Cerebellar cortex (tissue), 1 donor: Measurements from ENCODE around the gene APPBP2.
"Not testable (repeated sequence)": the region's sequence is repeated elsewhere in the genome, so short reads cannot be mapped to it uniquely, and the experiment has no call there.

Experiments used
- DNase-seq: peaks from one replicate; pipeline ENCODE4 v3.0.0-alpha.2; 2015; ENCODE audit warnings: low spot score

APPBP2 gene

DNA sequence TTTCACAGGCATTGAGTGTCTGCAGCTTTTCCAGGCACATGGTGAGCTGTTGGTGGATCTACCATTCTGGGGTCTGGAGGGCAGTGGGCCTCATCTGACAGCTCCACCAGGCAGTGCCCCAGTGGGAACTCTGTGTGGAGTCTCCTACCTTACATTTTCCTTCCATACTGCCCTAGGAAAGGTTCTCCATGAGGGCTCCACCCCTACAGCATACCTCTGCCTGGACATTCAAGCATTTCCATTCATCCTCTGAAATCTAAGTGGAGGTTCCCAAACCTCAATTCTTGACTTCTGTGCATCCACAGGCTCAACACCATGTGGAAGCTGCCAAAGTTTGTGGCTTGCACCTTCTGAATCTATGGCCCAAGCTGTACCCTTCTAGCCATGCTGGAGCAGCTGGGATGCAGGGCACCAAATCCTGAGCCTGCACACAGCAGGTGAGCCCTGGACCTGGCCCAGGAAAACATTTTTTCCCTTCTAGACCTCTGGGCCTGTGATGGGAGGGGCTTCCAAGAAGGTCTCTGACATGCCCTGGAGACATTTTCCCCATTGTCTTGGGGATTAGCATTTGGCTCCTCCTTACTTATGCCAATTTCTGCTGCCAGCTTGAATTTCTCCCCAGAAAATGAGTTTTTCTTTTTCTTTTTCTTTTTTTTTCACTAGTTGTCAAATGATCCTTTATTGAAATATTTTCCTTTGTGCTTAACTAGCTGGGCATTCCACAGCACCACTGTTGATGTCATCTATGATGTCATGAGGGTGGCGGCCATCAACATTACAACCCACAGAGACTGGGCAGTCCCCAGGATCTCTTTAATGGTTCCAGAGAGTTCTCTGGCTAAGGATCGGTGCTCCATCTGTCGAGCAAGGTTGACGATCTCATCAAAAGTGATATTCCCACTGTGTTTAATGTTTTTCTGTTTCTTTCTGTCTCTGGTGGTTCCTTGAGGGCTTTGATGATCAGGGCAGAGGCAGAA, 92.7 kb downstream of the APPBP2 start:
- DNase-seq = not testable (repeated sequence)

DNA sequence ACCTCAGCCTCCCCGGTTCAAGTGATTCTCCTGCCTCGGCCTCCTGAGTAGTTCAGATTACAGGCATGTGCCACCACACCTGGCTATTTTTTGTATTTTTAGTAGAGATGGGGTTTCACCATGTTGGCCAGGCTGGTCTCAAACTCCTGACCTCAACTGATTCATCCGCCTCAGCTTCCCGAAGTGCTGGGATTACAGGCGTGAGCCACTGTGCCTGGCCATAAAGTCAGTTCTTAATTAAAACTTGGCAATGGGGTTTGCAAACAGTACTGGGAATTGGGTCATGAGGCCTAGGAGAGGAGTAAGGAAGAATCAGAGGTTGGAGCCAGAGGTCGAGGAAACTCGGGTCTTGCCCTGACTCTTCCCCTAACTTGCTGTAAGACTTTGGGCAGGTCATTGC, 95.5 kb downstream of the APPBP2 start:
- not testable (repeated sequence) for DNase-seq

DNA sequence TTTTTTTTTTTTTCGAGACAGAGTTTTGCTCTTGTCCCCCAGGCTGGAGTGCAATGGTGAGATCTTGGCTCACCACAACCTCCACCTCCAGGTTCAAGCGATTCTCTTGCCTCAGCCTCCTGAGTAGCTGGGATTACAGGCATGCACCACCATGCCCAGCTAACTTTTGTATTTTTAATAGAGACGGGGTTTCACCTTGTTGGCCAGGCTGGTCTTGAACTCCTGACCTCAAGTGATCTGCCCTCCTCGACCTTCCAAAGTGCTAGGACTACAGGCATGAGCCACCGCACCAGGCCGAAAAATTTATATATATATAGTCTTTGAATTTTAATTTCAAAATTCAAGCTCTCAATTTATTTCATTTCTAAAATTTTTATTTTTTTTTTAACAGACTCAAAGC, 97.6 kb downstream of the APPBP2 start:
- DNase-seq = not testable (repeated sequence)

- DNase-seq = no peak
Observed at GRCh38 chr17:60426596-60426995, 99.4 kb downstream of the APPBP2 start.

DNA sequence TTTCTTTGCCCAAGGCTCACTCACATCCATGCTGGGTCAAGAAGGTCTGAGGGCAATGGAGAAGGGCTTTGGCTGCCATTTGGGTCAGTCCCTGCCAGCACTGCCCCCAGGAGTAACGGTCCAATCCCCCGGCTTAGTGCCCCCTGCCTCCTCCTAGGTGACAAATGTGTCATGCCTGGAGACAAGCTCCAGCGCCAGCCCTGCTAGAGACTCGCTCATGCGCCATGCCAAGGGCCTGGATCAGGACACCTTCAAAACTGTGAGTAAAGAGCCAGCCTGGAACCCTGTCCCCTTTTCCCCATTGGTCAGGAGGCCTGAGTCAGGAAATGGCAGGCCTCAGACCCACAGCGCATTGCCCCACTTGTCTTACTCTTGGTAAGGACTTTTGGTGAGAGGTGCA, 100.4 kb downstream of the APPBP2 start:
- no peak for DNase-seq

GRCh38 chr17:60423865-60424264, 102.2 kb downstream of the APPBP2 start:
- DNase-seq = no peak

DNA sequence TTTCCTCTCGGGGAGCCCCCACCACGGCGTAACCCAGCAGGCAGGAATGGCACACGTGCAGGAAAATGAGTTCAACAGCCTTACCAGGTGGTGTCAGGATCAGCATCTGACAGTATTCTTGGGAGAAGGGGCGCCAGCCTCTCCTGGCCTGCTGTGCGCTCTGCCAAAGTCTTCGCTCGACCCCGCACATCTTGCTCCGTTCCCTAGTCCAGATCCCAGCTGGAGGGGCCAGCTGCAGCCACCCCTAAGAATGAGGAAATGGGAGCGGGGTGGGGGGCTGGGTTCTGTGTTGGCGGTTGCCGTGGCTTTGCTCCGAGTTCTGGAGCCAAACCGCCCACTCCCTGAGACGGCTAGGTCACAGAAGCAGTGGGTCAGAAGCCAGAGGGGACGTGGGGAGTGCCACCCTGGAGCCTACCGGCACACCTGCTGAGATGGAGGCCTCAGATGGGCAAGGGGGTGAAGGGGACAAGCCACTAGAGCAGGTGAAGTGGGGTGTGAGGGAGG, 103.8 kb downstream of the APPBP2 start, which contains the start of gene CHCT1:
CHCT1 (plus strand) TSS at position 328 of the 504 bp plus-strand sequence; CDS start at position 432, 104 bp downstream.
- no peak for DNase-seq

GRCh38 chr17:60421273-60422161, 104.5 kb downstream of the APPBP2 start:
- peak; percentile 37 for DNase-seq

DNA sequence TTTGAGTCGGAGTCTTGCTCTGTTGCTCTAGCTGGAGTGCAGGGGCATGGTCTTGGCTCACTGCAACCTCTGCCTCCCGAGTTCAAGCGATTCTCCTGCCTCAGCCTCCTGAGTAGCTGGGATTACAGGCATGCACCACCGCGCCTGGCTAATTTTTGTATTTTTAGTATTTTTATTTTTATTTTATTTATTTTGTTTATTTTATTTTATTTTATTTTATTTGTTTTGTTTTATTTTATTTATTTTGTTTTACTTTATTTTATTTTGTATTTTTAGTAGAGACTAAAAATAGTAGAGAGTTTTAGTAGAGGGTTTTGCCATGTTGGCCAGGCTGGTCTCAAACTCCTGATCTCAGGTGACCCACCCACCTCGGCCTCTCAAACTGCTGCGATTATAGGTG, 106.2 kb downstream of the APPBP2 start:
- DNase-seq = not testable (repeated sequence)

- DNase-seq = not testable (repeated sequence)
Observed at GRCh38 chr17:60419003-60419402, 107.0 kb downstream of the APPBP2 start.

- no peak for DNase-seq
Observed at GRCh38 chr17:60416368-60416925, 109.6 kb downstream of the APPBP2 start.

DNA sequence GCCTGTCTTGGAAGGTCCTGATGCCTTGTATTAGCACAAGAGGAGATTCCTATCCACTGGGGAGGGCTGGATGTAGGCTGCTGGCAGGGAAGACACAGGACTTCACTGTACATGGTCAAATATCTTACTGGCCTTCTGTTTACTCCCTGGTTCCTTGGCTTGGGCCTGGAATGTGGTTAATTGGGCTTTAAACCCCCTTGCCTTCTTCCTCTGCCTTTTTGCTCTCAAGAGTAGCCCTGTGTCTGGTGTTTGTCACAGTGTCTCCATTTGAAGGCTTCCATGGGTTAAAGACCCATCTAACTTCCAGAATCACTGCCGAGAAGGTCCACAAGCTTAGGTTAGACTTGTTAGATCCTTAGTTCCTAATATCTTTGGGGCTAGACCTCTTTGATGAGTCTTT, 110.9 kb downstream of the APPBP2 start:
- DNase-seq = no peak

DNA sequence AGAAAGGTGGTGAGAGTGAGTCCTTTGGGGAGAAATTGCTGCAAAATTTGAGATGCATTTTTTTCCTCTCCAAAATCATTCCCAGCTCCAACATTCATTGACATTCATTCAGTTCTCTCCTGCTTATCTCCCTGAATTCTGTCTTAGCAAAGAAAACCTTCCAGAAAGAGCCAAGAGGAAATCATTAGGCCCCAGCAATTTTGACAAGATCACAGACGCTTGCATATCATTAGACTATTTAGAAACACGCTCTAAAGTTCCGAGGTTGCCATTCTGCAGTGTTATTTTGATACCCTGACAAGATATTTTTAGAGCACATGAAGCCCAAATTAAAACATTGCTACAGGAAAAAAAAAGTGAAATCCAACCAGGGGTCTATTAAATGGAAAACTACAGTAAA, 113.3 kb downstream of the APPBP2 start:
- no peak for DNase-seq

- DNase-seq = no peak
Observed at GRCh38 chr17:60410001-60410400, 116.0 kb downstream of the APPBP2 start.

GRCh38 chr17:60406887-60407286, 119.2 kb downstream of the APPBP2 start:
- no peak for DNase-seq

DNA sequence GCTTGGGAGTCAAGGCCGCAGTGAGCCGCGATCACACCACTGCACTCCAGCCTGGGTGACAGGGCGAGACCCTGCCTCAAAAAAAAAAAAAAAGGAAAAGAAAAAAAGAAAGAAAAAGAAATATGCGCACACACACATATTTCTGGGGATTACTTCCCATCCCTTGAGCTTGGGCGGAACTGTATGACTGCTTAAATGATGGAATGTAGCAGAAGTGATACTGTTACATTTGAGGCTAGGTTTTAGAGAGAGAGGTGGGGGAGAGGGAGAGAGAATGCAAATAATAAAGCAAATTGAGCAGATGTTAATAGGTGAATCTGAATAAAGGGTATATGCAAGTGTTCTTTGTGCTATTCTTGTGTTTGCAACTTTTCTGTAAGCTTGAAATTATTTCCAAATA, 122.1 kb downstream of the APPBP2 start:
- no peak for DNase-seq

DNA sequence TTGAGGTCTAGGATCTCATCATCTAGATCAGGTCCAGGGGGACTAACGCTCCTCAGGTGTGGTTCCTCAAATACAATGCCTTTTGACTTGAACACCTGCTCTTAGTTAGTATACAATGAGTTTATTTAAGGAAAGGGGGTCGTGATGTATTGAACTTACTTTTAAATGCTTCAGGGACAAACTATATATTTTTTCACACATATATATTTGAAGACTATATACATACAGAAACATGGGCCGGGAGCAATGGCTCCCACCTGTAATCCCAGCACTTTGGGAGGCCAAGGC, 122.6 kb downstream of the APPBP2 start:
- no peak for DNase-seq

DNA sequence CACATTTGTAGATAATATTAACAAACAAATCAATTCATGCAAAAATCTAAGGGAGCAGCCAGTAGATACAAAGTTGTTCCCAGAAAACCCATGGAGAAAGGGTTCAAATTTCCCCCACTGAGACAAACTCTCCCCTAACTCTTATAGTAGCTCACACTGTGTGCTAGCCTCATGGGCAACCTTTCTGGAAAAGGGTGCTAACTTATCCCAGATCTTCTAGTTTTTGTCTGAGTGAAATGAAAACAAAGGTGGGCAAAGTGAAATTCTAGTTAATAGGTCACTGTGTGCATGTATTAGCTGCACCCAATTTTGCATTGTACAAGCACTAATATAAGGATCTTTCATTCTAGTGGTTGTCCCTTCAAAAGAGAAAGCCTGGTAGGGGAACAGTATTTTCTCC, 124.2 kb downstream of the APPBP2 start:
- DNase-seq = no peak

- DNase-seq = no peak
Observed at GRCh38 chr17:60398227-60398959, 127.6 kb downstream of the APPBP2 start.

GRCh38 chr17:60396412-60396811, 129.6 kb downstream of the APPBP2 start:
- no peak for DNase-seq

- no peak for DNase-seq
Observed at GRCh38 chr17:60395508-60396065, 130.5 kb downstream of the APPBP2 start.
